PFSK-1 (cell line): ENCODE data around the gene GADD45G.

Experiments used
- FOXP2 ChIP-seq: optimal IDR thresholded peaks from 2 replicates; pipeline ENCODE3; 2011; ENCODE audit warnings: borderline replicate concordance, control low read depth, inconsistent platforms; ENCODE audit not compliant: insufficient read depth; ENCODE audit errors: extremely low read length, extremely low read depth
- POLR2AphosphoS5 ChIP-seq: IDR thresholded peaks from 2 replicates; pipeline ENCODE4 v1.6.1; 2012; ENCODE audit warnings: low read depth, mild to moderate bottlenecking, control low read depth, low read length, moderate library complexity
- SIN3A ChIP-seq: IDR thresholded peaks from 2 replicates; pipeline ENCODE4 v1.6.1; 2012; ENCODE audit warnings: mild to moderate bottlenecking, low read length, moderate library complexity, borderline replicate concordance; ENCODE audit not compliant: insufficient read depth
- TAF1 ChIP-seq: IDR thresholded peaks from 2 replicates; pipeline ENCODE4 v1.6.1; 2012; ENCODE audit warnings: low read length, control low read depth, borderline replicate concordance; ENCODE audit not compliant: insufficient read depth
- TF ChIP-seq, protein P1 (sequence below), 2 experiments: IDR thresholded peaks; 2 replicates each; pipeline versions ENCODE4 v1.6.1 to v1.8.0; 2011 to 2012; ENCODE audit warnings: low read depth in 2 of 2, low read length in 2 of 2, control low read depth in 1 of 2, inconsistent platforms in 1 of 2, mild to moderate bottlenecking in 1 of 2, moderate library complexity in 1 of 2; ENCODE audit not compliant: insufficient read depth in 1 of 2

Gene GADD45G

GRCh38 chr9:89640361-89640760 is 35.5 kb downstream of the GADD45G start:
- no peak for TF ChIP-seq FOXP2
- TF ChIP-seq POLR2AphosphoS5, result no peak
- TF ChIP-seq SIN3A, result no peak
- TF ChIP-seq, protein P1, sequence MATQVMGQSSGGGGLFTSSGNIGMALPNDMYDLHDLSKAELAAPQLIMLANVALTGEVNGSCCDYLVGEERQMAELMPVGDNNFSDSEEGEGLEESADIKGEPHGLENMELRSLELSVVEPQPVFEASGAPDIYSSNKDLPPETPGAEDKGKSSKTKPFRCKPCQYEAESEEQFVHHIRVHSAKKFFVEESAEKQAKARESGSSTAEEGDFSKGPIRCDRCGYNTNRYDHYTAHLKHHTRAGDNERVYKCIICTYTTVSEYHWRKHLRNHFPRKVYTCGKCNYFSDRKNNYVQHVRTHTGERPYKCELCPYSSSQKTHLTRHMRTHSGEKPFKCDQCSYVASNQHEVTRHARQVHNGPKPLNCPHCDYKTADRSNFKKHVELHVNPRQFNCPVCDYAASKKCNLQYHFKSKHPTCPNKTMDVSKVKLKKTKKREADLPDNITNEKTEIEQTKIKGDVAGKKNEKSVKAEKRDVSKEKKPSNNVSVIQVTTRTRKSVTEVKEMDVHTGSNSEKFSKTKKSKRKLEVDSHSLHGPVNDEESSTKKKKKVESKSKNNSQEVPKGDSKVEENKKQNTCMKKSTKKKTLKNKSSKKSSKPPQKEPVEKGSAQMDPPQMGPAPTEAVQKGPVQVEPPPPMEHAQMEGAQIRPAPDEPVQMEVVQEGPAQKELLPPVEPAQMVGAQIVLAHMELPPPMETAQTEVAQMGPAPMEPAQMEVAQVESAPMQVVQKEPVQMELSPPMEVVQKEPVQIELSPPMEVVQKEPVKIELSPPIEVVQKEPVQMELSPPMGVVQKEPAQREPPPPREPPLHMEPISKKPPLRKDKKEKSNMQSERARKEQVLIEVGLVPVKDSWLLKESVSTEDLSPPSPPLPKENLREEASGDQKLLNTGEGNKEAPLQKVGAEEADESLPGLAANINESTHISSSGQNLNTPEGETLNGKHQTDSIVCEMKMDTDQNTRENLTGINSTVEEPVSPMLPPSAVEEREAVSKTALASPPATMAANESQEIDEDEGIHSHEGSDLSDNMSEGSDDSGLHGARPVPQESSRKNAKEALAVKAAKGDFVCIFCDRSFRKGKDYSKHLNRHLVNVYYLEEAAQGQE (IDR thresholded peaks at IDR 0.05; ENCODE audit: insufficient read depth in 1 of 2, low read depth in 2 of 2, low read length in 2 of 2), result no peak
- TF ChIP-seq TAF1, result no peak

GRCh38 chr9:89640801-89641200 is 36.0 kb downstream of the GADD45G start:
- TF ChIP-seq TAF1, result no peak
- TF ChIP-seq POLR2AphosphoS5, result no peak
- TF ChIP-seq, protein P1 (IDR thresholded peaks at IDR 0.05; ENCODE audit: insufficient read depth in 1 of 2, low read depth in 2 of 2, low read length in 2 of 2), result no peak
- TF ChIP-seq SIN3A, result no peak
- TF ChIP-seq FOXP2, result no peak

DNA sequence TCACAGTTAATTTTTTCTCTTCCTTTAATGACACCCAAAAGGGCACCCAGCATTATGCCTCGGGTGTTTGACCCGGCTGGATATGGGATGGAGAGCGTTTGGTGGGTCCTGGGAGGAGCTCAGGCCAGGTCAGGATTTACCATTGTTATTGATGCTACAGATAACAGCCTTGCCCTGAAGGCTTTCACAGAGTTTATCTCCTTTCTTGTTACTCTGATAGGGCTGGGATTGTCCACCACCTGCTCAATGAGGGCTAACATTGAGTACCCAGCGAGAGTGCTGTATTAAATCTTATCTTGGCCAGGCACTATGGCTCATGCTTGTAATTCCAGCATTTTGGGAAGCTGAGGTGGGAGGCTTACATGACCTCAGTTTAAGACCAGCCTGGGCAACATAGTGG is 37.2 kb downstream of the GADD45G start:
- TF ChIP-seq POLR2AphosphoS5 (no peak), SIN3A (no peak), TAF1 (no peak), FOXP2 (no peak)
- TF ChIP-seq, protein P1 (IDR thresholded peaks at IDR 0.05; ENCODE audit: insufficient read depth in 1 of 2, low read depth in 2 of 2, low read length in 2 of 2), result no peak

GRCh38 chr9:89642789-89643188 is 38.0 kb downstream of the GADD45G start:
- no peak for TF ChIP-seq POLR2AphosphoS5
- no peak for TF ChIP-seq SIN3A
- TF ChIP-seq TAF1, result no peak
- TF ChIP-seq, protein P1 (IDR thresholded peaks at IDR 0.05; ENCODE audit: insufficient read depth in 1 of 2, low read depth in 2 of 2, low read length in 2 of 2), result no peak
- TF ChIP-seq FOXP2, result no peak
